HG02840 (cell line): ENCODE measurements around the gene UBA5.
"Not testable (repeated sequence)": the region's sequence is repeated elsewhere in the genome, so short reads cannot be mapped to it uniquely, and the experiment has no call there.

Experiments used
- ATAC-seq: cut with Tn5 transposase; IDR thresholded peaks from one replicate; pipeline ENCODE4 v1.9.1; 2021; ENCODE audit warnings: mild to moderate bottlenecking, moderate library complexity, moderate number of reproducible peaks; ENCODE audit not compliant: unreplicated experiment, low FRiP score

Gene UBA5

DNA sequence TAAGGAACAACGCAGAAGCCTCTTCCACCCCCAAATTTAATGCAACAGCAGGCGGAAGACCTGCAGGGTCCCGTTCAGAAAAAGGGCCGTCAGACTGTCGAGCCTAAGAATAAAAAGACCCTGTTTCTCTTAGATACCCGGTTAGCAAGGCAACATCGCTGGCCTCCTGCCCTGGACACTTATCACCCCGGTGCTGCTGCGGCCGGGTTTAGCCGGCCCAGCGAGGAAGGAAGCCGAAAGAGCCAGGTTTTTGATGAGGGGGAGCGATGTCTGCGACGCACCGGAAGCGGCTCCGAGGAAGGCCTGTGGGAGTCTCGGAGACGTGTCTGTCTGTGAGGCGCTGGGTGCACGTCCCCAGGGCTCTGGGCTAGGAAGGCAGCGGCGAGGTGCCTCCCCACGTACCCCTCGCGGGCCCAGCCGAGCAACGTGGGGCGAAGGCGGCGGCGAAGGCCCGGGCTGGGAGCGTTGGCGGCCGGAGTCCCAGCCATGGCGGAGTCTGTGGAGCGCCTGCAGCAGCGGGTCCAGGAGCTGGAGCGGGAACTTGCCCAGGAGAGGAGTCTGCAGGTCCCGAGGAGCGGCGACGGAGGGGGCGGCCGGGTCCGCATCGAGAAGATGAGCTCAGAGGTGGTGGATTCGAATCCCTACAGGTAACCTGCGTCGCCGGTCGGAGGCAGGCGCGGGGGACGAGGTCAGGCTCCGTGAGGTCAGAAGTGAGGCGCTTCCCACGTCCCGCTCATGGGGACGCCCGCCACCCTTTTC, at the start of gene UBA5:
Gene UBA5, plus strand, starts transcription at position 278 of the 759 bp plus-strand sequence. Its CDS starts 209 bp downstream, at position 487.
- ATAC-seq = peak; percentile 71

GRCh38 chr3:132615301-132615700, 44.8 kb upstream of the UBA5 start:
- not testable (repeated sequence) for ATAC-seq

DNA sequence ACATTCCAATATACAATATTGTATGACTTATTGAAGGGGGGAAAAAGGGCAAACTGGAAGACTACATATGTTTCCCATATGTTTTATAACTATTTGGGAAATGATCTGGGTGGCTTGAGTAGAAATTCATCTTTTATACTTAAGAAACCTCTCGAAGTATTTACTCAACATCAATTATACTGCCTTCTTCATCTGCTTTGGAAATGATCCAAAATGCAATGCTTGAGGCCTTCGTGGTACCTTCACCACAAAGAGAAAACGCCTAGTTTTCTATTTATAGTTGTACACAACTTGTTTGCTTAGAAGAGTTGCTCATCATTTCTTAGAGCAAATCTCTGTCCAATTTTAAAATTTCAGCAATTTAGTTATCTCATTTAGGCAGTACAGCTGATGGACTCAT, 44.2 kb upstream of the UBA5 start:
- ATAC-seq = no peak

- no peak for ATAC-seq
Measured at GRCh38 chr3:132616780-132617179, 43.3 kb upstream of the UBA5 start.

GRCh38 chr3:132622148-132622547, 38.0 kb upstream of the UBA5 start:
- no peak for ATAC-seq

DNA sequence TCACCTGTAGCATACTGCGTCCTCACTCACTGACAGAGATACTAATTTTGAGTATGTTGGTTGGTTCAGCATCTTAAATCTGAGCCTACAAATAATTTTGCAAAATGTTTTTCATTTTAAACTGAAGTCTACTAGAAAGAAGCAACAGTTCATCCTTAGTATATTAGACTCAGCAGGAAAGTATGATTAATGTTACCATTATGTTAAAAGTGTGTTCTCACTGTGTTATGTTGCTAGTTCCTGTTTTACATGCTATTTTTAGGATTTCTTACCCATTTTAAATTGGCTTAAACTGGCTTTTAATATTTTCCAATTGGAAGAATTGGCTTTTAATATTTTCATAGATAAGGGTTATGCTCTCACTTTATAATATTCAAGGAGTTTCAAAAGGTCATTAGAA, 37.4 kb upstream of the UBA5 start:
- no peak for ATAC-seq

GRCh38 chr3:132623646-132624045, 36.5 kb upstream of the UBA5 start:
- ATAC-seq = no peak

GRCh38 chr3:132624790-132625189, 35.3 kb upstream of the UBA5 start:
- ATAC-seq = no peak

DNA sequence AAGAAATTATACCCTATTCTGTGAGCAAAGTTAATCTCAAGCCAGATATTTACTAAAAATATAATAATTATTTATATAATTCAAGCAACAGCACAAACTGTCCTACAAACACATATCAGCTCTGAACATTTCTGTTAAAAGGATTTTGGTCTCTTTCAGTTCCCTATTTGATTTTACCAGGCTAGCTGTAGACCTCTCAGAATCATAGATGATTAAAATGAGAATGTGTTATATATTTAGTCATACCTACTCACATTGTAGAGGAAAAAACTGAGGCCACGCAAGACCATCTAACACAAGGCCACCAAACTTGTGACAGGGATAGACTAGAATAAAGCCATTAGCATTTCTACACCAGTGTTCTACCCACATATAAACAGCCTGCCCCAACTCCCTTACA, 34.5 kb upstream of the UBA5 start:
- ATAC-seq = no peak

DNA sequence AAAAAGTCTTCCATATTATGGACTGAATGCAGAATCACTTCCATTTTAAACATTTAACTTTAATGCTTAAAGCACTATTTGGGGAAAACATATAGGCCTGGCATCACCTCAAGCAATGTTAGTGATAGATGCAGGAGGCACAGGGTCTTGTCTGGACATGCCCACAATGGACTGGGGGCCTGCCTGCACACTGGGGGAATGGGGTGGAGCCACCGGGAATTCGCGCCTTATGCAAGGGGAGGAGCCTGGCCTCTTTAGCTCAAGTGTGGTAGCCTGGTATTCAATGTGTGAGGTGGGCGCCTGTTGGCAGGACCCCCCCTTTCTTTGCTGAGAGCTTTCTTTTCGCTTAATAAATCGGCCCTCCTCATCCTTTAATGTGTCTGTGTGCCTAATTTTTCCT, 33.2 kb upstream of the UBA5 start:
- no peak for ATAC-seq

- no peak for ATAC-seq
Measured at GRCh38 chr3:132628157-132628556, 32.0 kb upstream of the UBA5 start.

- ATAC-seq = no peak
Measured at GRCh38 chr3:132629928-132630327, 30.2 kb upstream of the UBA5 start.

- ATAC-seq = no peak
Measured at GRCh38 chr3:132630612-132631011, 29.5 kb upstream of the UBA5 start.

DNA sequence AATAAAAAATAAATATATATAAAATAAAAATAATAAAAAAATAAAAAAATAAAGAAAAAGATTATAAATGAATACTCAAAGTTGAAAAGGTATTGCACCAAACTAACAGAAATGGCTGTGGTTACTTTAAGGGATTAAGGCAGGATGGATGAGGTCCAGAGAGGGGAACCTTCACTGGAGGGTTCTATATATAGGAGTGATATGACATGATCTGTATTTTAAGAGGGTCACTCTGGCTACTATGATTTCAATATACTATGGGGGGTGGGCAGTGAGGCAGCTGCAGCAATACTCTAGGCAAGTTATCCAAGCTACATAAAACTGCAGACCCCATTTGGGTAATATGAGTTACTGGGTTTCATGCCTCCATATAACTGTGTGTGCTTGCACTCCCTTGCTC, 25.1 kb upstream of the UBA5 start:
- ATAC-seq = no peak

DNA sequence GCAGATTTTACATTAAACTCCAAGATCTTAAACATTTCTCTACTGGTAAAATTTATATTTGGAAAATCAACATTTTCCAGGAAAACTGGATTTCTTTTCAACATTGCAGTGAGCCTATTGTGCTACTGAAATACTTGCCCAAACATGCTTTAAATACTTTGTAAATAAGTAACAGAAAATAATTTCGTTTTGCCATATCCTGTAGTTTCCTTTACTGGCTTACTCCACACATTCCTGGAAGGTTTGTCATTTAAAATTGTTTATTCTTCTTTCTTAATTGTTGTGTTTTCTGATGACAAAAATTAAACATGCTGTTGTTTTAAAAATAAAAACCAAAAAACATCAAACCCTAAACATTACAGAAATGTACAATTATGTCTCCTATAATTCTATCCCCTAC, 22.5 kb upstream of the UBA5 start:
- no peak for ATAC-seq

GRCh38 chr3:132638706-132639105, 21.4 kb upstream of the UBA5 start:
- ATAC-seq = no peak

DNA sequence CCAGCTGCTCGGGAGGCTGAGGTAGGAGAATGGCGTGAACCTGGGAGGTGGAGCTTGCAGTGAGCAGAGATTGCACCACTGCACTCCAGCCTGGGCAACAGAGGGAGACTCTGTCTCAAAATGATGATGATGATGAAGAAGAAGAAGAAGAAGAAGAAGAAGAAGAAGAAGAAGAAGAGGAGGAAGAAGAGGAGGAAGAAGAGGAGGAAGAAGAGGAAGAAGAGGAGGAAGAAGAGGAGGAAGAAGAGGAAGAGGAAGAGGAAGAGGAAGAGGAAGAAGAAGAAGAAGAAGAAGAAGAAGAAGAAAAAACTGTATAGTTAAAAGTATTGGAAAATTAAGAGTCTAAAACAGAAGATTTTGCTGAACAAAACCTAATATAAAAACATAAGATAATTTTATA, 18.7 kb upstream of the UBA5 start:
- not testable (repeated sequence) for ATAC-seq

DNA sequence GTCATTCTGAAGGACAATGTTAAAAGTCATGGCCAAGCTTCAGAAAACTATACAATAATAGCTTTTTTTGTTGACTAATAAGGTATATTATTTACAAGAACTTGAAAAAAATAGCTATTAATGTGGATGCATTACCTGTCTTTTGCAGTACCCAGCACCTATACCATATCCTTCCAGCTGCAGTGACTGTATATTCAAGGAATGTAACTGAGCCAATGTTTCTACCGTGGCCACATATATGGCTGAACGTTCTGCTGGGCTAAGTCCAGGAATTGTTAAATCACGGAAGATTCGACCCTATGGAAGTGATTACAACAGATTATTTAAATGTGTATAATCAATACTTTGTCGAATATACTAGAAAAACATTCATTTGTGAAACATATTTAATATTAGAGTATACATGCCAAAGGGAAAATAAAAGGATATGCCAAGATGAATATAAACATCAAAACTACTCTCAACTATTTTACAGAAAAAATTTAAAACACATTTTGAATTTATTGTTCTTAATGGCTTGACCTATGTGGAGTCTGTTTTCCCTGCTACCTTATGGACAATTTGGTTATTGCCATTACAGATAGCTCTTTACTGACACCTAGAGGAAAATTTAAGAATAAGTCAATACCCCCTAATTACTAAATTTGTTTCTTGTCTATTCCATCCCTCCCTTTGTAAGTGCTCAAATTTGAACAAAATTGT, 18.1 kb upstream of the UBA5 start:
- no peak for ATAC-seq

- no peak for ATAC-seq
Measured at GRCh38 chr3:132642539-132642847, 17.6 kb upstream of the UBA5 start.

DNA sequence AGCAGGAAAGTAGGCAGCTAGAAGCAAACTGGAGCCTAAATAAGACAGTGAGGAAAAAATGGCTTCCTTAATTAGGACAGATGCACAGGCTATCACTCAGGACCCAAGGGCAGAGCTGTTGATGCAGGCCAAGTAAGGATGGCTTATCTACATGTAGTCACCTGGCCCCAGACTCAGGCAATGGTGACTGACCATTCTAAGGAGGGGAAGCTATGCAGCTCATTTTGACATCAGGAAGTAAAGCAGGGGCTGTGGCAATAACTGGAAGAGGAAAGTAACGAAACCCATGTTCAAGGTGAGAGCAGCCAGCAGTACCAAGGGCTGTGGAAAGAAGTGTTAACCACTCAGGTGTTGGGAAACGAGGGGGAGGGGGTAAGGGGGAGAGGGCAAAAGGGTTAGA, 16.8 kb upstream of the UBA5 start:
- no peak for ATAC-seq

- no peak for ATAC-seq
Measured at GRCh38 chr3:132645058-132645457, 15.1 kb upstream of the UBA5 start.

DNA sequence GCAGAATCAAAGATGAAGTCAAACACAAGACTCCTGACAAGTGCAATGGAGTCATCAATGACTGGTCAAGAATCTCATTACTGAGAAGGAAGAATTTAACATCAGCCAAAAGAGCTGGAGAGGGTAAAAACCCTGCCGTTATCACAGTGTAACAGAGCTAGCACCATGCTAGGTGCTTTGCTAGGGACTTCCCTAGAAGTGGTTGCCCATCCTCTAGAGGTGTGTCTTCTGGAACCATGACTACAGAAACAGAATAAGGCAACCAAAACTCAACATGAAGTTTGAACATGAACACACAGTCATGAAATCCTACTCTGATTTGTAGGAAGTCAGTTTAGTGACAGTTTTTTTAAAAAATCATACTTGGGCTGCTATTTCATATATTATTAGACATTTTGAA, 10.0 kb upstream of the UBA5 start:
- ATAC-seq = no peak
